H1 (cell line): ENCODE data around the gene ATP2B1. TPM values are rescaled to one million over a fixed set of nuclear protein-coding genes. Genes with fewer than 3 reads are reported as not detected.

Source experiments
- ASH2L ChIP-seq: fragments of 200-600, 300-600 bp; sonication (generic); IDR thresholded peaks from one replicate; pipeline ENCODE4 v1.7.1; 2017; ENCODE audit warnings: low read length
- CBX8 ChIP-seq: fragments of 300-800, 300-1000 bp; sonication (generic); IDR thresholded peaks from 2 replicates; pipeline ENCODE4 v1.7.1; 2016; ENCODE audit warnings: low read depth, low read length, borderline replicate concordance
- CHD7 ChIP-seq: fragments of 300-600 bp; sonication (generic); IDR thresholded peaks from 2 replicates; pipeline ENCODE4 v1.7.1; 2012; ENCODE audit warnings: low read length, moderate library complexity, mild to moderate bottlenecking, inconsistent platforms; ENCODE audit not compliant: insufficient replicate concordance
- CTCF ChIP-seq, 3 experiments: IDR thresholded peaks; 1 replicate in 2 of 3; 2 replicates in 1 of 3; pipeline versions ENCODE4 v1.5.1 to v1.6.1; 2011; ENCODE audit warnings: low read length in 3 of 3, mild to moderate bottlenecking in 3 of 3, inconsistent platforms in 2 of 3, low read depth in 1 of 3, moderate library complexity in 1 of 3; ENCODE audit not compliant: insufficient read depth in 1 of 3; ENCODE audit errors: control extremely low read depth in 1 of 3
- NANOG ChIP-seq: IDR thresholded peaks from 2 replicates; pipeline ENCODE4 v1.6.1; 2011; ENCODE audit warnings: low read length, low read depth, mild to moderate bottlenecking, inconsistent platforms; ENCODE audit not compliant: insufficient read depth, poor library complexity, severe bottlenecking
- RFX5 ChIP-seq: IDR thresholded peaks from 2 replicates; pipeline ENCODE4 v1.6.1; 2011; ENCODE audit warnings: low read depth, low read length, improper control_type of control experiment, borderline replicate concordance
- SP4 ChIP-seq: IDR thresholded peaks from 2 replicates; pipeline ENCODE4 v1.6.1; 2012; ENCODE audit warnings: low read length, inconsistent platforms
- polyA plus RNA-seq, 7 experiments: library from polyadenylated mRNA; depleted of rRNA in 3 of 7; stranded (reverse) in 5 of 7; unstranded in 2 of 7; fragments of >200 nt in 5 of 7; fragments of 200-250 nt in 2 of 7; gene quantifications; 1 replicate in 5 of 7; 2 replicates in 1 of 7; 4 replicates in 1 of 7; pipeline versions ENCODE4 v1.2.1 to v1.2.3, GENCODE V29; 2011 to 2013; ENCODE audit warnings: missing spikeins in 2 of 7, mixed read lengths in 2 of 7
- total RNA-seq: library from RNA; stranded (reverse); fragmentation: NEBNext Ultra II Directional; extraction: Animal tissue kit (Norgen Biotek cat#: 25700); gene quantifications from 2 replicates; pipeline ENCODE4 v1.2.1, GENCODE V29; 2021

The ATP2B1 gene
- total and polyA plus RNA-seq, 2 of the 8 experiments (the other 6 are each of a cell fraction or from before 2014, with no cell fraction given): 4.3 to 32.0 TPM

GRCh38 chr12:89682284-89682683 lies 26.4 kb downstream of the ATP2B1 start (continued):
- TF ChIP-seq CHD7: no peak
- TF ChIP-seq CBX8: no peak
- no peak for TF ChIP-seq SP4
- no peak for TF ChIP-seq CTCF (IDR thresholded peaks at IDR 0.05; ENCODE audit: control extremely low read depth in 1 of 3, insufficient read depth in 1 of 3, low read depth in 1 of 3, low read length in 3 of 3)
- TF ChIP-seq NANOG: no peak
- no peak for TF ChIP-seq RFX5
- TF ChIP-seq ASH2L: no peak
